ENCODE measurements around the gene PYGO1.

GRCh38 chr15:55528812-55529211, 59.3 kb downstream of the PYGO1 start:
- no peak for TF ChIP-seq CTCF (IDR thresholded peaks at IDR 0.05)
- TF ChIP-seq POLR2A (IDR thresholded peaks at IDR 0.05): no peak

All from heart left ventricle (tissue), 13 donors.